A673 (cell line): ENCODE data around the gene OTUD5. TPM values are rescaled to one million over a fixed set of nuclear protein-coding genes. Genes with fewer than 3 reads are reported as not detected.

Experiments used
- BruUV-seq: library from RNA; stranded (reverse); fragments of 400-500 nt; replicated peaks from 2 replicates; lab custom pipeline; 2021; lab: Mats Ljungman, UMichigan
- CTCF ChIA-PET: fragments of 300-600 bp; sonication (Branson Sonifier 250); formaldehyde crosslinking; loops from one replicate; lab custom pipeline; 2022; ENCODE audit warnings: antibody characterized with exemption; lab: Charles Lee
- POLR2A ChIA-PET: fragments of 300-600 bp; sonication (Branson Sonifier 250); formaldehyde crosslinking; loops from one replicate; lab custom pipeline; 2022; ENCODE audit warnings: antibody characterized with exemption; ENCODE audit not compliant: low non-redundant PET; lab: Charles Lee
- DNase-seq: peaks from one replicate; pipeline ENCODE4 v3.0.0-alpha.2; 2015; ENCODE audit warnings: low spot score
- H3K27ac ChIP-seq: fragments of 200-600 bp; sonication (generic); 2 replicates; pipeline ENCODE4 v1.5.1; 2016; ENCODE audit warnings: mixed run types, low read depth, mild to moderate bottlenecking, mixed read lengths, antibody characterized with exemption, low read length; ENCODE audit not compliant: poor library complexity, severe bottlenecking
- H3K27me3 ChIP-seq: fragments of 200-600 bp; sonication (generic); replicated peaks from 2 replicates; pipeline ENCODE4 v1.6.1; 2017; ENCODE audit warnings: mixed run types, low read depth, mild to moderate bottlenecking, mixed read lengths, antibody characterized with exemption, low read length; ENCODE audit not compliant: insufficient read depth, poor library complexity
- H3K36me3 ChIP-seq: fragments of 200-600 bp; sonication (generic); 2 replicates; pipeline ENCODE4 v1.6.1; 2016; ENCODE audit warnings: mixed run types, mild to moderate bottlenecking, mixed read lengths, antibody characterized with exemption, low read length; ENCODE audit not compliant: insufficient read depth, poor library complexity, severe bottlenecking
- H3K4me1 ChIP-seq: fragments of 200-600 bp; sonication (generic); 2 replicates; pipeline ENCODE4 v1.6.1; 2017; ENCODE audit warnings: mixed run types, mild to moderate bottlenecking, mixed read lengths, antibody characterized with exemption, low read length; ENCODE audit not compliant: insufficient read depth, poor library complexity, severe bottlenecking
- H3K4me3 ChIP-seq: fragments of 200-600 bp; sonication (generic); 2 replicates; pipeline ENCODE4 v1.5.1; 2016; ENCODE audit warnings: low read depth, mixed run types, mild to moderate bottlenecking, mixed read lengths, low read length; ENCODE audit not compliant: poor library complexity, severe bottlenecking
- H3K9me3 ChIP-seq: fragments of 200-600 bp; sonication (generic); 2 replicates; pipeline ENCODE4 v1.6.1; 2016; ENCODE audit warnings: mixed run types, low read depth, mild to moderate bottlenecking, mixed read lengths, antibody characterized with exemption, low read length; ENCODE audit not compliant: poor library complexity, severe bottlenecking
- EZH2 ChIP-seq: fragments of 200-600 bp; sonication (generic); IDR thresholded peaks from 2 replicates; pipeline ENCODE4 v1.6.1; 2017; ENCODE audit warnings: borderline replicate concordance, low read depth, mild to moderate bottlenecking, mixed read lengths, antibody characterized with exemption, low read length; ENCODE audit not compliant: poor library complexity, severe bottlenecking
- intact Hi-C: fragments of 100-400 bp; cut with micrococcal nuclease; formaldehyde crosslinking; loops from one replicate; pipeline ENCODE4 v1.10.0; 2022; ENCODE audit not compliant: unreplicated experiment
- total RNA-seq: library from RNA; stranded (reverse); gene quantifications from 2 replicates; pipeline ENCODE4 v1.2.3, GENCODE V29; 2021
- TF ChIP-seq, protein P1 (sequence below): fragments of 300-800, 200-600 bp; sonication (generic); conservative IDR thresholded peaks from 2 replicates; pipeline ENCODE4 v1.5.1; 2017; ENCODE audit warnings: low read depth, mild to moderate bottlenecking, antibody characterized with exemption, low read length, moderate library complexity, mixed read lengths

OTUD5 gene
- total RNA-seq, 1 experiment from 2014 or later: 67.5 TPM

DNA sequence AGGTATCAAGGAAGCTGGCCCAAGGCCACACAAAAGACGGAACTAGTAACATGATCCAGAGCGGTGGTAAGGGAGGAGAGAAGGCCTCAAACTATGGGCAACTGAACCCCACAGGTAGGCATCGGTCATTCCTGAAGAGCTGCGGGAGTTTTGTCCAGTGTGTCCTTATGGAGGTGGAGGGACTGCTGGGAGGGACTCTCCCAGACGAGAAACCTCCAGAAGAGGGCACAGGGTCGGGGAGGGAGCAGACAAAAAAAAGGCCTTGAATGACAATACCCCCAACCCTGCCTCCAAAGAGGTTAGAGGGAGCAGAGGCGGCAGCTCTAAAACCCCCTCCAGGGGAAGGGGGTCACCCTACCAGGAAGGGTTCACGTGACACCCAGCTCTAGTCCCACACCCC lies 53.2 kb downstream of the OTUD5 start:
- BruUV-seq: no TSS peak
- Histone ChIP-seq H3K27ac (no peak overlapping the region), H3K27me3 (no peaks in the 10 kb centered on the region), H3K4me3 (no peak overlapping the region), H3K36me3 (peaks cover 9% of the 10 kb centered on the region), H3K4me1 (peaks cover 2% of the 10 kb centered on the region), H3K9me3 (no peaks in the 10 kb centered on the region)
- no peak for DNase-seq
- TF ChIP-seq, protein P1, sequence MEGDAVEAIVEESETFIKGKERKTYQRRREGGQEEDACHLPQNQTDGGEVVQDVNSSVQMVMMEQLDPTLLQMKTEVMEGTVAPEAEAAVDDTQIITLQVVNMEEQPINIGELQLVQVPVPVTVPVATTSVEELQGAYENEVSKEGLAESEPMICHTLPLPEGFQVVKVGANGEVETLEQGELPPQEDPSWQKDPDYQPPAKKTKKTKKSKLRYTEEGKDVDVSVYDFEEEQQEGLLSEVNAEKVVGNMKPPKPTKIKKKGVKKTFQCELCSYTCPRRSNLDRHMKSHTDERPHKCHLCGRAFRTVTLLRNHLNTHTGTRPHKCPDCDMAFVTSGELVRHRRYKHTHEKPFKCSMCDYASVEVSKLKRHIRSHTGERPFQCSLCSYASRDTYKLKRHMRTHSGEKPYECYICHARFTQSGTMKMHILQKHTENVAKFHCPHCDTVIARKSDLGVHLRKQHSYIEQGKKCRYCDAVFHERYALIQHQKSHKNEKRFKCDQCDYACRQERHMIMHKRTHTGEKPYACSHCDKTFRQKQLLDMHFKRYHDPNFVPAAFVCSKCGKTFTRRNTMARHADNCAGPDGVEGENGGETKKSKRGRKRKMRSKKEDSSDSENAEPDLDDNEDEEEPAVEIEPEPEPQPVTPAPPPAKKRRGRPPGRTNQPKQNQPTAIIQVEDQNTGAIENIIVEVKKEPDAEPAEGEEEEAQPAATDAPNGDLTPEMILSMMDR: no peak
- TF ChIP-seq EZH2: no peak
- CTCF ChIA-PET: no interaction called here
- intact Hi-C loops: no loop called here
- POLR2A ChIA-PET: no interaction called here

DNA sequence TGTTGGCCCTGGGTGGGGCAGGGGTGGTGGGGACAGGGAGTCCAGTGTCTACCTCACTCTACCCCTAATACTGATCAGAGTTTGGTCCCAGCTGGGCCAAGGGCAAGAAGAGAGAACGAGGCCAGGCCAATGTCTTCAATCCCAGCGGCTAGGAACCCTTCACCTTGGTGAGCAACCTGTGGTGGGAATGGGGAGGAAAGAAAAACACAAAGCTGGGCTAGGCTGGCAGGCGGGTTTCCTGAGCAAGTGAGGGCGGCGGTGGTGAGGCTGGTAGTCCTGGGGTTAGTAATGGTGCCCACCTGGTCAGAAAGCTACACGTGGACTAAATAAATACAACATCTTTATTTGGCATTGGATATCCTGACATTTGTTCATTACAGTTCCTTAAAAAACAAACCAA lies 54.1 kb downstream of the OTUD5 start:
- ChIA-PET CTCF (no interaction called here), POLR2A (interaction anchor here (0.6 kb wide), 1 partner anchor 19 kb away, joined by 7 read pairs; no protein-coding TSS in a partner anchor)
- intact Hi-C loops: no loop called here
- no peak for DNase-seq
- Histone ChIP-seq H3K9me3 (no peaks in the 10 kb centered on the region), H3K27me3 (no peaks in the 10 kb centered on the region), H3K4me3 (no peak overlapping the region), H3K36me3 (peaks cover 9% of the 10 kb centered on the region), H3K4me1 (peaks cover 5% of the 10 kb centered on the region), H3K27ac (no peak overlapping the region)
- no TSS peak for BruUV-seq
- TF ChIP-seq, protein P1: no peak
- TF ChIP-seq EZH2: no peak

DNA sequence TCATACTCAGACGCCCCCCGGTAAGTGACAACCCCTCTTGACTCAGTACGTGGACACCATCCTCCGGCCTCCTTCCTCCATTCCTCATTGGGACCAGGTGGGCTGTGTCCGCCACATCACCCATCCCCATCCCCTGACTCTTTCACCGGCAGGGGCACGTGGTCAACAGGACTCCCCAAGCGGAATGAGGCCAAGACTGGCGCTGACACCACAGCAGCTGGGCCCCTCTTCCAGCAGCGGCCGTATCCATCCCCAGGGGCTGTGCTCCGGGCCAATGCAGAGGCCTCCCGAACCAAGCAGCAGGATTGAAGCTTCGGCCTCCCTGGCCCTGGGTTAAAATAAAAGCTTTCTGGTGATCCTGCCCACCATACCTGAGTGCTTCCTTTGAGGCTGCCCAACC lies 54.6 kb downstream of the OTUD5 start:
- Histone ChIP-seq H3K4me3 (no peak overlapping the region), H3K27ac (no peak overlapping the region), H3K27me3 (no peaks in the 10 kb centered on the region), H3K4me1 (peaks cover 5% of the 10 kb centered on the region), H3K36me3 (peaks cover 9% of the 10 kb centered on the region), H3K9me3 (no peaks in the 10 kb centered on the region)
- TF ChIP-seq, protein P1: no peak
- TF ChIP-seq EZH2: no peak
- CTCF ChIA-PET: no interaction called here
- no peak for DNase-seq
- POLR2A ChIA-PET: interaction anchor here (0.6 kb wide), 1 partner anchor 19 kb away, joined by 7 read pairs; no protein-coding TSS in a partner anchor
- intact Hi-C loops: no loop called here
- no TSS peak for BruUV-seq
